ENCODE measurements around the gene TLNRD1. TPM values are rescaled to one million over a fixed set of nuclear protein-coding genes. Genes with fewer than 3 reads are reported as not detected.

TLNRD1 gene
- polyA plus RNA-seq, 1 donor (not counting 4 experiments of a cell fraction or from before 2014, with no cell fraction given): 3.1 TPM

GRCh38 chr15:80970018-80970657, 30.6 kb upstream of the TLNRD1 start:
- no peak overlapping the region for H3K27ac ChIP-seq (ENCODE audit: control insufficient read depth, insufficient read depth, low read length)
- H3K79me2 ChIP-seq (ENCODE audit: control insufficient read depth, insufficient read depth, low read length): peaks cover 3% of the 10 kb centered on the region
- no peaks in the 10 kb centered on the region for H3K27me3 ChIP-seq (ENCODE audit: control insufficient read depth, extremely low read depth, insufficient read depth, low read length)
- H2AFZ ChIP-seq (ENCODE audit: control insufficient read depth, low read length): no peak overlapping the region
- DNase-seq (ENCODE audit: low read depth, low spot score): no peak
- H3K4me1 ChIP-seq (ENCODE audit: control insufficient read depth, extremely low read depth, insufficient read depth, low read length): peaks cover 9% of the 10 kb centered on the region
- FAIRE-seq: peak; percentile 74
- H3K9me3 ChIP-seq (ENCODE audit: control insufficient read depth, low read depth, low read length): no peaks in the 10 kb centered on the region
- H3K9ac ChIP-seq (ENCODE audit: control insufficient read depth, extremely low read depth, insufficient read depth, low read length): no peak overlapping the region
- H4K20me1 ChIP-seq (ENCODE audit: control insufficient read depth, extremely low read depth, insufficient read depth, low read length): no peaks in the 10 kb centered on the region
- dilution Hi-C loops (cut with MboI; ENCODE audit: extremely low pct_ligation_motif_present, low sequenced_read_pairs): no loop called here
- no peak overlapping the region for H3K4me3 ChIP-seq (ENCODE audit: control insufficient read depth in 2 of 3, extremely low read depth in 1 of 3, insufficient read depth in 2 of 3, low read depth in 1 of 3, low read length in 3 of 3)
- no peak for TF ChIP-seq EZH2 (IDR thresholded peaks at IDR 0.05; ENCODE audit: low read length)
- TF ChIP-seq, protein P1, sequence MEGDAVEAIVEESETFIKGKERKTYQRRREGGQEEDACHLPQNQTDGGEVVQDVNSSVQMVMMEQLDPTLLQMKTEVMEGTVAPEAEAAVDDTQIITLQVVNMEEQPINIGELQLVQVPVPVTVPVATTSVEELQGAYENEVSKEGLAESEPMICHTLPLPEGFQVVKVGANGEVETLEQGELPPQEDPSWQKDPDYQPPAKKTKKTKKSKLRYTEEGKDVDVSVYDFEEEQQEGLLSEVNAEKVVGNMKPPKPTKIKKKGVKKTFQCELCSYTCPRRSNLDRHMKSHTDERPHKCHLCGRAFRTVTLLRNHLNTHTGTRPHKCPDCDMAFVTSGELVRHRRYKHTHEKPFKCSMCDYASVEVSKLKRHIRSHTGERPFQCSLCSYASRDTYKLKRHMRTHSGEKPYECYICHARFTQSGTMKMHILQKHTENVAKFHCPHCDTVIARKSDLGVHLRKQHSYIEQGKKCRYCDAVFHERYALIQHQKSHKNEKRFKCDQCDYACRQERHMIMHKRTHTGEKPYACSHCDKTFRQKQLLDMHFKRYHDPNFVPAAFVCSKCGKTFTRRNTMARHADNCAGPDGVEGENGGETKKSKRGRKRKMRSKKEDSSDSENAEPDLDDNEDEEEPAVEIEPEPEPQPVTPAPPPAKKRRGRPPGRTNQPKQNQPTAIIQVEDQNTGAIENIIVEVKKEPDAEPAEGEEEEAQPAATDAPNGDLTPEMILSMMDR (optimal IDR thresholded peaks at IDR 0.05 in 1 of 3, IDR thresholded peaks at IDR 0.05 in 1 of 3, conservative IDR thresholded peaks at IDR 0.05 in 1 of 3; ENCODE audit: extremely low read depth in 1 of 3, insufficient read depth in 2 of 3, low read length in 3 of 3): peak; percentile 64 to 81 (median 70)
- H3K36me3 ChIP-seq (ENCODE audit: control insufficient read depth in 2 of 2, extremely low read depth in 1 of 2, insufficient read depth in 2 of 2, low read length in 2 of 2): peaks cover 2 to 9% of the 10 kb centered on the region in 2 experiments
- H3K4me2 ChIP-seq (ENCODE audit: control insufficient read depth, extremely low read depth, insufficient read depth, low read depth, low read length): no peak overlapping the region
- H3K9me1 ChIP-seq (ENCODE audit: control insufficient read depth, extremely low read depth, insufficient read depth, low read length): no peaks in the 10 kb centered on the region

DNA sequence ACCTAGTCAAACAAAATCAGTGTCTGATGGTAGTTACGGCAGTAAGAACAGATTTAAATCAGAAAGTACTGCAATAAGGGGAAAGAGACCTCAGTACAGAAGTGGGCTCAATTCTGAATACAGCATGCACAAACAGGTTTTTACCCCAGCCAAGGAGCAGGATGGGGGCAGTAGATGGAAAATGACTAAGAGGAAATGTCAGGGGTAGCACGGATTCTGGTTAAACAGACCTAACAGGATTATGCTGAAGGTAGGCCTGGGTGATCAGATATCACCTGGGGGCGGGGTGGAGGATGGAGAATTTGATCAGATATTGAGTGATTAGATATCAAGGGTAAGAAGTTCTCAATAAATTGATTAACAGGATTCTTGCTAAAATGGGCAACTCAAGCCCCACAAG, 30.1 kb upstream of the TLNRD1 start:
- H3K4me3 ChIP-seq (ENCODE audit: control insufficient read depth in 2 of 3, extremely low read depth in 1 of 3, insufficient read depth in 2 of 3, low read depth in 1 of 3, low read length in 3 of 3): no peak overlapping the region
- H3K36me3 ChIP-seq (ENCODE audit: control insufficient read depth in 2 of 2, extremely low read depth in 1 of 2, insufficient read depth in 2 of 2, low read length in 2 of 2): peaks cover 2 to 9% of the 10 kb centered on the region in 2 experiments
- no peak for TF ChIP-seq EZH2 (IDR thresholded peaks at IDR 0.05; ENCODE audit: low read length)
- TF ChIP-seq, protein P1 (optimal IDR thresholded peaks at IDR 0.05 in 1 of 3, IDR thresholded peaks at IDR 0.05 in 1 of 3, conservative IDR thresholded peaks at IDR 0.05 in 1 of 3; ENCODE audit: extremely low read depth in 1 of 3, insufficient read depth in 2 of 3, low read length in 3 of 3): no peak
- no peak overlapping the region for H3K27ac ChIP-seq (ENCODE audit: control insufficient read depth, insufficient read depth, low read length)
- H3K4me1 ChIP-seq (ENCODE audit: control insufficient read depth, extremely low read depth, insufficient read depth, low read length): peaks cover 9% of the 10 kb centered on the region
- no peak overlapping the region for H3K9ac ChIP-seq (ENCODE audit: control insufficient read depth, extremely low read depth, insufficient read depth, low read length)
- no peaks in the 10 kb centered on the region for H3K9me1 ChIP-seq (ENCODE audit: control insufficient read depth, extremely low read depth, insufficient read depth, low read length)
- no peak overlapping the region for H3K4me2 ChIP-seq (ENCODE audit: control insufficient read depth, extremely low read depth, insufficient read depth, low read depth, low read length)
- peaks cover 3% of the 10 kb centered on the region for H3K79me2 ChIP-seq (ENCODE audit: control insufficient read depth, insufficient read depth, low read length)
- H3K9me3 ChIP-seq (ENCODE audit: control insufficient read depth, low read depth, low read length): no peaks in the 10 kb centered on the region
- H2AFZ ChIP-seq (ENCODE audit: control insufficient read depth, low read length): no peak overlapping the region
- dilution Hi-C loops (cut with MboI; ENCODE audit: extremely low pct_ligation_motif_present, low sequenced_read_pairs): no loop called here
- no peak for DNase-seq (ENCODE audit: low read depth, low spot score)
- H3K27me3 ChIP-seq (ENCODE audit: control insufficient read depth, extremely low read depth, insufficient read depth, low read length): no peaks in the 10 kb centered on the region
- FAIRE-seq: no peak
- H4K20me1 ChIP-seq (ENCODE audit: control insufficient read depth, extremely low read depth, insufficient read depth, low read length): no peaks in the 10 kb centered on the region

Measured in keratinocyte (primary cell).